Renal cortex interstitium (tissue), 11 donors: ENCODE data around the gene ZSCAN5B. TPM values are rescaled to one million over a fixed set of nuclear protein-coding genes. Genes with fewer than 3 reads are reported as not detected.
"Not testable (repeated sequence)": the region's sequence is repeated elsewhere in the genome, so short reads cannot be mapped to it uniquely, and the experiment has no call there.

Experiments
- DNase-seq, 11 donors: peaks; one replicate each; pipeline ENCODE4 v3.0.0-alpha.2; 2013; ENCODE audit warnings: low read depth in 9 of 11, low spot score in 4 of 11; ENCODE audit errors: extremely low read depth in 1 of 11
- polyA plus RNA-seq, 3 donors: library from polyadenylated mRNA; unstranded; fragments of 120-200 nt; gene quantifications; one replicate each; pipeline ENCODE4 v1.2.1, GENCODE V29; 2013; ENCODE audit not compliant: insufficient read length in 3 of 3

Gene ZSCAN5B
- polyA plus RNA-seq, 3 donors = 0.17 to 0.30 TPM; not detected in 1

- DNase-seq = no peak
Measured at GRCh38 chr19:56150358-56150757, 47.2 kb downstream of the ZSCAN5B start.

GRCh38 chr19:56149656-56150038 lies 47.9 kb downstream of the ZSCAN5B start:
- no peak for DNase-seq

GRCh38 chr19:56148955-56149655 lies 48.5 kb downstream of the ZSCAN5B start:
- DNase-seq = not testable (repeated sequence)

GRCh38 chr19:56148096-56148495 lies 49.5 kb downstream of the ZSCAN5B start:
- DNase-seq = no peak

GRCh38 chr19:56147307-56147706 lies 50.3 kb downstream of the ZSCAN5B start:
- no peak for DNase-seq

GRCh38 chr19:56146904-56147303 lies 50.7 kb downstream of the ZSCAN5B start:
- no peak for DNase-seq

GRCh38 chr19:56145698-56146097 lies 51.9 kb downstream of the ZSCAN5B start:
- DNase-seq = no peak

- no peak for DNase-seq
Measured at GRCh38 chr19:56144831-56145230, 52.8 kb downstream of the ZSCAN5B start.

- DNase-seq = no peak
Measured at GRCh38 chr19:56144376-56144775, 53.2 kb downstream of the ZSCAN5B start.

- no peak for DNase-seq
Measured at GRCh38 chr19:56142897-56143434, 54.6 kb downstream of the ZSCAN5B start.

GRCh38 chr19:56142087-56142787 lies 55.3 kb downstream of the ZSCAN5B start:
- DNase-seq = no peak

GRCh38 chr19:56141417-56141993 lies 56.1 kb downstream of the ZSCAN5B start:
- no peak for DNase-seq

GRCh38 chr19:56140583-56141416 lies 56.8 kb downstream of the ZSCAN5B start, which contains the start of gene ZNF444:
ZNF444 (plus strand) TSS chr19:56141287; CDS start chr19:56146912, 5,625 bp downstream.
- peak; percentile 97 to 99 (median 99) for DNase-seq

- DNase-seq = no peak
Measured at GRCh38 chr19:56139847-56140582, 57.6 kb downstream of the ZSCAN5B start.

Other genes starting within 250 kb of the ZSCAN5B start
- not detected for gene NLRP8, start 250.0 kb downstream of the ZSCAN5B start, polyA plus RNA-seq
- not detected for gene NLRP5, start 211.0 kb downstream of the ZSCAN5B start, polyA plus RNA-seq
- 10 to 100 TPM; 10.7 to 24.0 (median 22.4) TPM for gene ZNF787, start 76.5 kb downstream of the ZSCAN5B start, polyA plus RNA-seq
- 10 to 100 TPM; 21.3 to 41.4 (median 36.1) TPM for gene ZNF444, start 56.5 kb downstream of the ZSCAN5B start, polyA plus RNA-seq
- not detected for gene GALP, start 21.8 kb downstream of the ZSCAN5B start, polyA plus RNA-seq
- under 1 TPM in 1 of 3 donors, not detected in 2; 0.07 TPM for gene ZSCAN5C, start 4.5 kb upstream of the ZSCAN5B start, polyA plus RNA-seq
- gene EDDM13, start 75.0 kb upstream of the ZSCAN5B start, polyA plus RNA-seq = 1 to 10 TPM; 1.4 to 4.7 (median 1.5) TPM
- gene ZSCAN5A, start 117.1 kb upstream of the ZSCAN5B start, polyA plus RNA-seq = 10 to 100 TPM; 14.7 to 17.2 (median 17.0) TPM
- 10 to 100 TPM; 10.9 to 14.2 (median 11.3) TPM for gene ZNF582, start 195.8 kb upstream of the ZSCAN5B start, polyA plus RNA-seq
- 10 to 100 TPM in 1 of 3 donors, 1 to 10 TPM in 2; 9.5 to 11.2 (median 9.9) TPM for gene ZNF583, start 206.5 kb upstream of the ZSCAN5B start, polyA plus RNA-seq